AG08395 (cell line): Measurements from ENCODE around the gene TCF7.

Source experiments
- DNase-seq: peaks from one replicate; pipeline ENCODE4 v3.0.0; 2012; ENCODE audit warnings: mixed read lengths, low spot score

The TCF7 gene

DNA sequence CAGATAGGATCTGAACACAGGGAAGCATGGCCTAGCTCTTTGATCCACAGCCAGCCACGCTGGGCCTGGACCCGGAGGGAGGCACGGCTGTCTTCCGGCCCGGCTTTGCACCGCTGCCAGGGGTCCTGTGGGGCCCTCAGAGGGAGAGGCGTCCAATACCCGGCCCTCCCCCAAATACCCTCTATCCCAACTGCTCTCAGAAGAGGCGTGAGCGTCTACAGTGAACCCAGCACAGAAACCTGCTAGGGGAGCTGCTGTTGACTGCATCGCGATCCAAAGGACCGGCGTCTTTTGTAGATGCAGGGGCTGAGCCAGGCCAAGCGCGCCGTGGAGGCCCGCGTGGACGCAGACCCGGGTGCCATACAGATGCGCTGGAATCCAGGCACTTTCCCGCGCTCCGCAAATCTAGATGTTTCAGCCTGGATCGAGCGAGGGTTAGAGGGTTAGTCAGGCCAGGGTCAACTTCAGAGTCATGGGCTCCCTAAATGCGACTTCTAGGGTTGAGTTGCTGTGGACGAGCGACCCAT is 1.1 kb upstream of the TCF7 start:
- DNase-seq = no peak

- DNase-seq = no peak
Measured at GRCh38 chr5:134114886-134115805, 665 bp downstream of the TCF7 start.

- DNase-seq = no peak
Measured at GRCh38 chr5:134115806-134116175, 1.3 kb downstream of the TCF7 start.

DNA sequence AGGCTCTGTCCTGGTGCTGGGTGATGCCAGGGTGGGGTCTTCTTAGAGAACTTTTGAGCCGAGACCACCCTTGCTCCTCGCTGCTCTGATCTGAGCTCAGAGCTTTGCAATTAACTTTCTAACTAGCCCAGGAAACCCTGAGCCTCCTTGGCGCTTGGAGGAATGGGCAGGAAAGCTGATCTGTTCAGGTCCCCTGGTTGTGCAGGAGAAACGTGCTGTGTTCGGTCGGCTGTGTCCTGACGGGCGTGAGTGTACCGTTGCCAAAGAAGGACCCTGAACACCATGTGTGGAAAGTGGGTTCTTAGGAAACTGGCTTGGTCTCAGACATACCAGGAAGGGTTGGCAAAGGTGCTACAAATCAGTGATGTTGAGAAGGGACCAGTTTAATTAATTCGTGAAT is 1.8 kb downstream of the TCF7 start:
- DNase-seq = no peak

GRCh38 chr5:134116789-134117761 is 2.6 kb downstream of the TCF7 start:
- DNase-seq = no peak

GRCh38 chr5:134118212-134118835 is 3.8 kb downstream of the TCF7 start:
- DNase-seq = no peak

DNA sequence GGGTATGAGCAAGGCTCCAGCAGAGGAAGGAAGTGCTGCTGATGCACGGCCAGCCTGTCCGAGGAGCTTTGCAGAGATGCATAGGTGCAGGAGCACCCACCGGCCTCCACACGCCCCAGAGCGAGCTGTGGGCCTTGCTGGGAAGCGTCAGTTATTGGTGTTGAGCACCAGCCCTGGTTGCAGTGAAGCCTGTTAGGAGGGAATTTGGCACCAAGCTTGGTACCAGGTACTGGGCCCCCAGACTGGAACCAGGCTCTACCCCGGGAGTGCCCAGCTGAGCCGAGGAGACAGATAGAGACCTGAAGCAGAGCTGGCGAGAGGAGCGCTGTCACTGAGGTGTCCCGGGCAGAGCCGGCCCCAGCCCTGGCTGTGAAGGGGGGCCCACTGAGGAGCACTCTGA is 5.2 kb downstream of the TCF7 start:
- no peak for DNase-seq

DNA sequence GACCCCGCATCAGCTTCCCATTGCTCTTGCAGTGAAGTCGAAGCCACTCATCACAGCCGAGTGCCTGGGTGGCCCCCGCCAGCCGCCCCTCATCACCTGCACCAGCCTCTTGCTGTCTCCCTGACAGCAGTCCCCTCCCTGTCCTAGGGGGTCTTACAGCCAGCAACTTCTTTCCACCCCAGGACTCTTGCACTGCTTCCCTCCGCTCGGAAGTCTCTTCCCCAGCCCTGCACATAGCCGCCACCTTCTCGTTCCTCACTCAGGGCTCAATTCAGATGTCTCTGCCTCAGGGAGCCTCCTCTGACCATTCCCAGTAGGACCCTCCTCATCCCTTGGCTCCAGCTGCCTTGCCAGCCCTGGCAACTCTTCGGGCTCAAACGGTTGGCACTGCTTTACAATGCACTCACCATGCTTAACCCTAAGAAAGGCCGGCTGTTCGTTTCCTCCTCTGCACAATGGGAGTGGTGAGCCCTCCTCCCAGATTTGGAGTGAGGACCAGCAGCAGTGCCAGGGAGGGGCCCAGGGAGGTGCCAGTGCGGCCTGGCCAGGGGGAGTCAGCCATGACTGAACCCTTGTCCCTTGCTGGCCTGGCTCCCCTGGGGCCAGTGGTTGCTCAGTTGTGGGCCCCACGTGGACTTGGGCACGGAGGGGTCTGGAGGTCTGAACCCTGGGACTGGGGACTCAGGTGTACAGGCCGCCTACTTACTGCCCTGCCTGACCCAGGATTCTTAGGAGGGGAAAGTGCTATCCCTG is 6.1 kb downstream of the TCF7 start:
- DNase-seq = no peak

DNA sequence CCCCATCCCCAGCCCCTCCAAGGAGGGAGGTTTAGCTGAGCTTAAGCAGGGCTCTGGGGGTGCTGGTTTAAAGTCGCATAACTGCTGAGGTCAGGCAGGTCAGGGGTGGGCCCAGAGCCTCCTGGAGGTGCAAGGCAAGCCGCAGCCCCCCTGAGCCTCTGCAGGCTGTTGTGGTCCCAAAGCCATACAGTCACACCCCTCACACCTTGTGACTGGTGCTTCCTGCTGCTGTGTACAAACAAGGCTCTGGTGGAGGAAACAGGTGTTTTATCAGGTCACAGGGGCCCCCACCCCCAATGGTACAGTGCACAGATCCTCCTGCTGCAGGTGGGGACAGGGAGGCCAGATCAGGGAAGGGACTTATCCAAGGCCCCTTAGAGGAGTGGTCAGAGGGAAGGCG is 8.0 kb downstream of the TCF7 start:
- no peak for DNase-seq

- no peak for DNase-seq
Measured at GRCh38 chr5:134123360-134123759, 8.9 kb downstream of the TCF7 start.

DNA sequence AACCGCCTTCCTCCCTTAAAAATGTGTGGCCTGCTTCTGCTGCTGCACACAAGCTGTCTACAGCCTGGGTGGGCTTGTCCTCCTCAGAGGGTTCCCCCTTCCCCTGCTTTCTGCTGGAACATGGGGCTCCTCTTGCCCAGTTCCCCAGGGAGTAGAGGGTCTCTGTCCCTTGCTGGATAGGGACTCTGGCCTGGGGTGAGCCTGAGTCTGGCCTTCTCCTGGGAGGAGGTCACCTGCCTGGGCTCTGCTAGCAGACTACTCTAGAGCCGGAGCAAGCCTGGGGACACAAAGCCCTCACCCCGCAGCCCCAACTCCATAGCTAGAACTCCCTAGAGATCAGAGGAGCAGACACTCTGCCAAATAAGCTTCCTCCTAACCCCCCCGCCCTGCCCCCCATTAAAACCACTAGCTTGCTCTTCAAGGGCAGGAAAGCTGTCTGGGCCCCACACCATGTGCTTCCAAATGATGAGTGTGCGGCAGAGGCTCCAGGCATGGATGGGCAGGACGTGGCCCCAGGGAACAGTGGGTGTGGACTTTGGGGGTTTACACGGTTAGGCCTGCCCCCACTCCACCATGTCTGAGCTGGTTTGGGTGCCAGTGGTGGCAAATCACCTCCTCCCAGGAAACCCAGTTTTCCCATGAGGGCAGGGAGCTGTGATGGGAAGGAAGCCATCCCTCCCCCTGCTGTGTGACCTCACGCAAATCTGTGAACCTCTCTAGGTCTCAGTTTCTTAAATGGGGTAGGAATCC is 10.0 kb downstream of the TCF7 start:
- peak; percentile 73 for DNase-seq

- peak; percentile 89 for DNase-seq
Measured at GRCh38 chr5:134125039-134126015, 10.8 kb downstream of the TCF7 start.

DNA sequence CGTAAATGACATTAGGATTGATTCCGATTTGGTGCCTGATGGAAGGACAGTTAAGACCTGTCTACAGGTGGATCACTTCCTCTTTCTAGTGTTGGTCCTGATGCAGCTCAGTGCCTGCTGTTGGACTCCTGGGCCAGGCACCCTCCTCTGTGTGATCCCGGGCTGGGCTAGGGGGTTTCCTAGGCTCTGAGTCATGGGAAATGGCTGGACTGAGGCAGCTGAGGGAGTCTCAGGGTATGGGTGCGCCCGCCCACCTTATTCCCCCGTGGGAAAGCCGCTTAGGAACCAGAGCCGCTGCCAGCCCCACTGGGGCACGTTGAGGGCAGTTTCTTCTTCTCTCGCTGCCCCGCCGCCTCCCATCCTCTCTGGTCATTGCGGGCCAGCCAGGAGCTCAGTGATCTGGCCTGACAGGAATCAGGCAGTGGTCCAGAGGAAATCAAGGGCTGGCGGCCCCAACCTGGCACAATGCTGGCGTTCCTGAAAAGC is 12.9 kb downstream of the TCF7 start:
- DNase-seq = peak; percentile 16

DNA sequence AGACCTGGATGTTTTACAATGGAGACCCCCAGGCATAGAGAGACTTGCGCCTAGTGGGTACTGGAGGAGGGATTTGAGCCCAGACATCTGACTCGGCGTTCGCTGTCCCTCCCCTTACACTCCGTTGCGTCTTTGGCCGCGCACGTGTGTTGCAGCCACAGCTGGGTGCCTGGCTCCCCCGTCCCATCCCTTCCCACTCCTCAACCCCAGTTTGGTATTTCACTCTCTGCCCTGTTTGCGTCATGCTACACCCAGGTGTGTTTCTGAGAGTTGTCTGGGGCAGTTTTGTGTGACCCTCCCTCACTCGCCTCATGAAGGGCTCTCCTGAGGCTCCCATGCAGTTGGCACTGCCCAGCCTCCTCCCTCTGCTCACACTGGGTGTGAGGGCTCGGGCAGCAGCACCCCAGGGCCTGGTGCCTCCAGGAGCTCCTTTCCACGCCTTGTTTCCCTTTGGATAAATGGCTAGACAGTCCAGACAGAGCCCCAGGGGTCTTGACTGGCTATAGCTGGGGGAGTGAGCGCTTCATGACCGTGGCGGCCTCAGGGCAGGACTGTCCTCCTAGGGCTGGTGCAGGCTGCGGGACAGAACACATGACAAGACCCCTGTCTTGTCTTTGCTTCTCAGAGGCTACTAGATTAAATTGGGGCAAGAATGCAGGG is 13.6 kb downstream of the TCF7 start:
- DNase-seq = no peak

DNA sequence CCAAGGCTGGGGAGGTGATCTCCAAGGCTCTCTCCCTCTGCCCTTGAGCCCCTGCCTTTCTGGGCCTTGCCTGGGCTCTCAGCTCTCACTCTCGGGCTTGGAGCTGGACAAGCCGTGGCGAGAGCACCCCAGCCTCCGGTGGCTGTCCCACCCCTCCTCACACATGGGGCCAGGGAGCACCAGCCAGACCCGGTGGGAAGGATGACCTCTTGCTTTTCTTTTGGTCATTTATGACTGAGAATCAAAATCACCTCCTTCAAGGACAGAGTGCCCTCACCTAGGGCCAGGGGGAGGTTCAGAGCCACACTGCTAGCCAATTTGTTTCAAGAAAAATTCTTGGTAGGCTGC is 14.1 kb downstream of the TCF7 start:
- no peak for DNase-seq

DNA sequence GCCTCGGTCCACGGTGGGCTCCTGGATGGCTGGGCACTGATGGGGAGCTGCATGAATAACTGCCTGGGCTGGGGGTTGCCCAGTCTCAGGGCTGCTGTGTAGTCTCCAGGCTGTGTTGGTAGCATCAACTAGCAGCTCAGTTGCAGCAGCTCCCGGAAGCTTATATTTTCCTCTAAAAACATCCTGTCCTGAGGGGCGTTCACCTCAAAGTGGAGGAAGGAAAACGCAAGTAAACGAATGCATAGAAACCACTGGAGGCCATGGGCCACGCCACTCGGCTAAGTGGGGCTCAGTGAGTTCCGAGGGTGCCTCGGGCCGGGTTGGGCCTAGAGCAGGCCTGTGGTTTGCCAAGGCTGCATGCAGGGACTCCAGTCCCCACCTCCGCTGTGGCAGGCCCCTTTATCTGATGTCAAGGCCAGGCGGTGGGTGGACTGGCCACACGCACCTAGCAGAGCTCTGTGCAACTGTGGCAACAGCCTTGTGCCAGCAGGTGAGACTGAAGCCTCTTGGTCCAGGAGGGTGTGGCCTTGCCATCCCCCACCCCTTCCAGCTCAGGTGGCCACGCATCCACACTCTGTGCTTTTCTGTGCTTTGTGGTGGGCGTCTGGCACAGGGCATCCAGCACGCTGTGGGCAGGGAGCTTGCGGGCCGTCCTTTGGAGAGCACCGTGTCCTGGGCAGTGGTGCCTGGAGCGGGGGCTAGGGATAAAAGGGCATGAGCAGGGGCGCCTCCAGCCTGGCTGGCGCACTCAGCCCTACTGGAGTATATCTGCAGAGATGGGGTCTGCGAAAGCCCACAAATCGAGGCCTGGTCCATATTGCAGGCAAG is 15.1 kb downstream of the TCF7 start:
- DNase-seq = no peak

DNA sequence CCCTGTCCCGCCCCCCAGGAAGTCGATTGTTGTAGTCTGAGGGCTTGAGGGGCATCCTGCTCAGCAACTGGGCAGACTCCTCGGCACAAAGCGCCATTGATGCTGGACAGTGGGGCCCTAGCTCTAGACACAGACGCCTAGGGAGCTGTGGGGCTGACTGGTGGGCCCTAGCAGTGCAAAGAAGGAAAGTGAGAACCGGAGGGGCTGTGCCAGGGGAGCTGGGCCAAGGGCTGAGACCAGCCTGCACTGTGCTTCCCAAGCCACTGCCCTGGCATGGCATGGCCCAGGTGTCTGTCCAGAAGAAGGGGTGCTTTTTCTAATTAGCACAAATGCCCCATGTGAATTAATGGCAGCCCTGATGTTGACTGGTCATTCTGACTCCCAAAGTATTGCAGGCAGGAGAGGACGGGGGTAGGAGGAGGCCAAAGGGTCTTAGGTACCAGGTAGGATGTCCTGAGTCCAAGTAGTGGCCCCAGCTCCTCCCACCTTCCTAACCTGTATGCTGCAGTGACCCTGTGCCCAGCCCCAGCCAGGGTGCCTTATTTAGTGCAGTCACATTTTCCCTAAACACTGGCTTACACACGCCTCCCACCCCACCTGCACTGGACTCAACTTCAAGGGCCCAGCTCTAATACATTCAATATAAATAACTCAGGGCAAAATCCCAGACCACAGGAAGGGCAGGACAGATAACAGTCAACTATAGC is 15.9 kb downstream of the TCF7 start:
- DNase-seq = no peak
